HepG2 (cell line): Measurements from ENCODE around the gene JMY.

Source experiments
- CEBPB ChIP-seq: IDR thresholded peaks from 2 replicates; pipeline ENCODE4 v1.6.1; 2011; ENCODE audit warnings: low read depth, low read length, improper control_type of control experiment, borderline replicate concordance
- HCFC1 ChIP-seq: fragments of 150-350 bp; IDR thresholded peaks from 2 replicates; pipeline ENCODE4 v1.6.1; 2014; ENCODE audit warnings: low read depth, low read length
- MNT ChIP-seq: fragments of 450-650 bp; IDR thresholded peaks from 2 replicates; pipeline ENCODE4 v1.6.1; 2016
- RFX5 ChIP-seq: IDR thresholded peaks from 2 replicates; pipeline ENCODE4 v1.6.1; 2011; ENCODE audit warnings: low read depth, low read length, improper control_type of control experiment
- STAT5B ChIP-seq: sonication (generic); formaldehyde crosslinking; IDR thresholded peaks from 2 replicates; pipeline ENCODE4 v1.4.0; 2020; ENCODE audit warnings: missing genetic modification reagents
- TP53 ChIP-seq: sonication (generic); formaldehyde crosslinking; conservative IDR thresholded peaks from 2 replicates; pipeline ENCODE4 v1.4.0; 2020; ENCODE audit warnings: missing genetic modification reagents
- ZNF318 ChIP-seq: sonication (generic); formaldehyde crosslinking; IDR thresholded peaks from 2 replicates; pipeline ENCODE4 v1.4.0; 2020; ENCODE audit warnings: mild to moderate bottlenecking, missing genetic modification reagents
- TF ChIP-seq, protein P1 (sequence below): sonication (generic); formaldehyde crosslinking; IDR thresholded peaks from 2 replicates; pipeline ENCODE4 v1.5.0; 2020; ENCODE audit warnings: mild to moderate bottlenecking, missing genetic modification reagents, moderate library complexity

DNA sequence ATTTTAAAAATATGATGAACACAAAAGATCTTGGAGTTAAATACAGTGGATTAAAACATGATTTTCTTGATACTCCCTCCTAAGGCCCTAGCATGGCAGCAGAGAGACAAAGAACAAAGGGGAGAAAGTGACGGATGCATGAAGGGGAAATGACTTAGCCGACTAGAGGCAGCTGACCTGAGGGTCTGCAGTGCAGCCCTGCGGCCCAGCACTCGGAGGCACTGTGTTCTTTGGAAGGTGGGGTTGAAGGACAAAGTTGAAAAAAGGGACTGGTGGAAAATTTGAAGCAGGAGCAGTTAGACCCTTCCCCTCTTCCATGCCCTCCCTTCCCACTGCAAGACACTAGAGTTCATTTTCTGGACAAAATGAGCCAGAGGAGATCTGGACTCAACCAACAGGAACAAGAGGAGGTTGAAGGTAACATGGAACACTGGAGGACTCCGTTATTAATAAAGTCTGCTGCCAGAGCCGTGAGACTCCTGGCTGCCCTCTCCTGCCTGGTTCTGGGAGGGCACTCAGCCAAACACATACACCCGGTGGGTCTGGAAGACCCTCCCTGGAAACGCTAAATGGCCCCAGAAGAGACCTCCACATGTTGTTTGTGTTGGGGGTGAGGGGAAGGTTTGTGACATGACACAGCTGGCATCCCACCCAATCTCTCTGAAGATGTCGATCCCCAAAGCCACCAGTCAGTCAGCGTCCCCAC lies 98.1 kb downstream of the JMY start:
- TF ChIP-seq RFX5 (no peak), MNT (no peak), STAT5B (CRISPR knock-in tag) (no peak), HCFC1 (no peak), CEBPB (no peak), ZNF318 (no peak), TP53 (no peak)
- TF ChIP-seq, protein P1, sequence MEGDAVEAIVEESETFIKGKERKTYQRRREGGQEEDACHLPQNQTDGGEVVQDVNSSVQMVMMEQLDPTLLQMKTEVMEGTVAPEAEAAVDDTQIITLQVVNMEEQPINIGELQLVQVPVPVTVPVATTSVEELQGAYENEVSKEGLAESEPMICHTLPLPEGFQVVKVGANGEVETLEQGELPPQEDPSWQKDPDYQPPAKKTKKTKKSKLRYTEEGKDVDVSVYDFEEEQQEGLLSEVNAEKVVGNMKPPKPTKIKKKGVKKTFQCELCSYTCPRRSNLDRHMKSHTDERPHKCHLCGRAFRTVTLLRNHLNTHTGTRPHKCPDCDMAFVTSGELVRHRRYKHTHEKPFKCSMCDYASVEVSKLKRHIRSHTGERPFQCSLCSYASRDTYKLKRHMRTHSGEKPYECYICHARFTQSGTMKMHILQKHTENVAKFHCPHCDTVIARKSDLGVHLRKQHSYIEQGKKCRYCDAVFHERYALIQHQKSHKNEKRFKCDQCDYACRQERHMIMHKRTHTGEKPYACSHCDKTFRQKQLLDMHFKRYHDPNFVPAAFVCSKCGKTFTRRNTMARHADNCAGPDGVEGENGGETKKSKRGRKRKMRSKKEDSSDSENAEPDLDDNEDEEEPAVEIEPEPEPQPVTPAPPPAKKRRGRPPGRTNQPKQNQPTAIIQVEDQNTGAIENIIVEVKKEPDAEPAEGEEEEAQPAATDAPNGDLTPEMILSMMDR (CRISPR knock-in tag) = peak; percentile 43
